AG04449 (cell line): Measurements from ENCODE around the gene OXSR1.
A peak's percentile ranks its signal among the peaks of the same experiment; 100 is the strongest.

Source experiments
- CTCF ChIA-PET: fragments of 350-600 bp; formaldehyde crosslinking; extraction: SDS; loops from one replicate; lab custom pipeline; 2021; ENCODE audit warnings: antibody characterized with exemption; lab: Yijun Ruan, JAX
- POLR2A ChIA-PET: fragments of 400-600, 350-600 bp; formaldehyde crosslinking; extraction: SDS; loops from one replicate; lab custom pipeline; 2020; ENCODE audit warnings: antibody characterized with exemption, inconsistent platforms; lab: Yijun Ruan, JAX
- DNase-seq: peaks from one replicate; pipeline ENCODE4 v3.0.0-alpha.2; 2010; ENCODE audit warnings: low read depth, low spot score
- H3K4me3 ChIP-seq: 2 replicates; pipeline ENCODE4 v1.5.1; 2011; ENCODE audit warnings: low read depth, mild to moderate bottlenecking, control low read depth, low read length
- CTCF ChIP-seq: IDR thresholded peaks from one replicate; pipeline ENCODE4 v1.5.1; 2011; ENCODE audit warnings: mild to moderate bottlenecking, moderate library complexity, low read length, control low read depth, inconsistent platforms; ENCODE audit not compliant: insufficient read depth; ENCODE audit errors: missing control alignments

OXSR1 gene

GRCh38 chr3:38219609-38220197 is 54.4 kb downstream of the OXSR1 start:
- POLR2A ChIA-PET, result no interaction called here
- no peak overlapping the region for H3K4me3 ChIP-seq
- CTCF ChIA-PET, result no interaction called here
- no peak for DNase-seq
- TF ChIP-seq CTCF, result no peak

- H3K4me3 ChIP-seq, result no peak overlapping the region
- POLR2A ChIA-PET, result no interaction called here
- CTCF ChIA-PET, result interaction anchor here (0.8 kb wide), 2 partner anchors 21 to 35 kb away, joined by 3 read pairs; no protein-coding TSS in a partner anchor
- DNase-seq, result no peak
- no peak for TF ChIP-seq CTCF
Measured at GRCh38 chr3:38221005-38221404, 55.7 kb downstream of the OXSR1 start.

- CTCF ChIA-PET, result no interaction called here
- TF ChIP-seq CTCF, result no peak
- H3K4me3 ChIP-seq, result no peak overlapping the region
- POLR2A ChIA-PET, result no interaction called here
- DNase-seq, result no peak
Measured at GRCh38 chr3:38222032-38222634, 56.8 kb downstream of the OXSR1 start.

GRCh38 chr3:38224357-38224756 is 59.0 kb downstream of the OXSR1 start:
- no peak for TF ChIP-seq CTCF
- H3K4me3 ChIP-seq, result no peak overlapping the region
- POLR2A ChIA-PET, result no interaction called here
- CTCF ChIA-PET, result interaction anchor here (0.8 kb wide), 1 partner anchor 10 kb away, joined by 3 read pairs; no protein-coding TSS in a partner anchor
- no peak for DNase-seq

- CTCF ChIA-PET, result interaction anchor here (1.0 to 1.9 kb wide), 3 partner anchors 21 to 89 kb away, joined by 3 to 6 read pairs (median 3); partner anchors contain the start of genes ACAA1 and OXSR1
- no peak for DNase-seq
- POLR2A ChIA-PET, result interaction anchor here (1.0 kb wide), 1 partner anchor 61 kb away, joined by 3 read pairs; the partner anchor contains the start of gene OXSR1
- TF ChIP-seq CTCF, result no peak
- no peak overlapping the region for H3K4me3 ChIP-seq
Measured at GRCh38 chr3:38226273-38226672, 60.9 kb downstream of the OXSR1 start.

GRCh38 chr3:38227989-38228388 is 62.7 kb downstream of the OXSR1 start:
- no peak for TF ChIP-seq CTCF
- no peak overlapping the region for H3K4me3 ChIP-seq
- POLR2A ChIA-PET, result no interaction called here
- DNase-seq, result peak; percentile 37
- CTCF ChIA-PET, result interaction anchor here (1.5 kb wide), 1 partner anchor 119 kb away, joined by 5 read pairs; the partner anchor contains the start of gene XYLB
